ENCODE data around the gene RRP1B. TPM values are rescaled to one million over a fixed set of nuclear protein-coding genes. Genes with fewer than 3 reads are reported as not detected.

The RRP1B gene
- total RNA-seq, 1 donor from 2014 or later = 83.6 TPM

DNA sequence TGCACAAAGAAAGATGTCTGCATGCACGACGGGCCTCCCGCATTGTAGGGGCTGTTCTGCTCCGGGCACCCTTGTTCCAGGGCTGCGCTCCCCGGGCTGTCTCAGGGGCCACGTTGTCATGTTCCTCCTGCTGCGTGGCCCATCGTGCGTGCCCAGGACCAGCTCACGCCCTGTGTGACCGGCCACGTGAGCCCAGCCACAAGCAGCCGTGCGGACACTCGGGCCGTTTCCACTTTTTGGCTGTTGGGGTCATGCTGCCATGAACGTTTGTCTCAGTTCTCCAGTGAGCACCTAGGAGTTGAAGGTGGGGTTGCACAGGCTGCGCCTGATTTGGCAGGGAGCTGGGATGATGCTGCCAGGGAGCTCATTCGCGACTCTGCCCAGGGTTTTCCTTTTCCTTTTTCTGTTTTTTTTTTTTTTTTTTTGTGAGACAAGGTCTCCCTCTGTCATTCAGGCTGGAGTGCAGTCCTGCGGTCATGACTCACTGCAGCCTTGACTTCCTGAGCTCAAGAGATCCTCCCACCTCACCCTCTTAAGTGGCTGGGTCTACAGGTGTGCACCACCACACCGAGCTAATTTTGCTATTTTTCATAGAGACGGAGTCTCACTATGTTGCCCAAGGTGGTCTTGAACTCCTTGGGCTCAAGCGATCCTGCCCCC is 77.0 kb downstream of the RRP1B start:
- peaks cover 31% of the 10 kb centered on the region for H3K4me1 Mint-ChIP-seq
- peaks cover 23% of the 10 kb centered on the region for H3K36me3 Mint-ChIP-seq (ENCODE audit: low read depth)
- no peaks in the 10 kb centered on the region for H3K9me3 Mint-ChIP-seq
- intact Hi-C loops (cut with micrococcal nuclease) = no loop called here
- no peak for DNase-seq
- H3K4me3 Mint-ChIP-seq = no peak overlapping the region
- H3K27me3 Mint-ChIP-seq = no peaks in the 10 kb centered on the region
- H3K27ac Mint-ChIP-seq = peak overlapping the region; percentile 43

DNA sequence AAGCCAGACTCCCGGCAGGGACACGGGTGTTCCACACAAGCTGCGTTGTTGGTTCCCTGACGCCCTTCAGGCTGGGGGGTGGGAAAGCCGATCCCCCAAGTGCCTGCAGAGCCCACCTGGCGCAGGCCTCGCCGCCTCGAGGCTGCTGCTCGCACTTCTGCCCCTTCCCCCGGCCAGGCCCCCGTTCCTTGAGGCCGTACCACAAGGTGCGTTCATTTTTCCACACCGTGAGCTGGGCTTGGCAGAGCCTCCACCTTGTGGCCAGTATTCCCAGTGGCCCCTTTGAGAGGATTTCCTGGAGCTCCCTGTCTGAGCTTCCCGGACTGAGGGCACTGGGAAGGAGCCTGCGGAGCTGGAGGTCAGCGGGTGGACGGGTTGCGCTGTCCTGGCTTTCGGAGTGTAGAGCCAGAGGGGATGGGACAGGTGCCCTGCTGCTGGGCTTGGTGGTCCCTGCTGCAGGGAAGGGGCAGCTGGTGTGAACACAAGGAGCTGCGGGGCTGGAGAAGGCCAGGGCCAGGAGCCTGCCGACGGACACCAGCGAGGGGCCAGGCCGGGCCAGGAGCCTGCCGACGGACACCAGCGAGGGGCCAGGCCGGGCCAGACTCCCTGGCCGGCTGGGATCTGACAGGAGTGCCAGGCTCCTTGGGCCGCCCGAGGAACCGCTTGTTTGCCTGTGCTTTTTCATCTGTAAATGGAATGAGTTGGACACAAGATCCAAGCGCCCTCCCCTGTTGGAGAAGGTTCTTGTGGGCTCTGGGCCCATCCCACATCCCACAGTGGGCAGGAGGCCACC is 78.0 kb downstream of the RRP1B start:
- Mint-ChIP-seq H3K4me1 (peaks cover 24% of the 10 kb centered on the region), H3K9me3 (no peaks in the 10 kb centered on the region), H3K27me3 (no peaks in the 10 kb centered on the region), H3K36me3 (ENCODE audit: low read depth) (peaks cover 18% of the 10 kb centered on the region), H3K27ac (no peak overlapping the region), H3K4me3 (no peak overlapping the region)
- intact Hi-C loops (cut with micrococcal nuclease) = no loop called here
- DNase-seq = no peak

DNA sequence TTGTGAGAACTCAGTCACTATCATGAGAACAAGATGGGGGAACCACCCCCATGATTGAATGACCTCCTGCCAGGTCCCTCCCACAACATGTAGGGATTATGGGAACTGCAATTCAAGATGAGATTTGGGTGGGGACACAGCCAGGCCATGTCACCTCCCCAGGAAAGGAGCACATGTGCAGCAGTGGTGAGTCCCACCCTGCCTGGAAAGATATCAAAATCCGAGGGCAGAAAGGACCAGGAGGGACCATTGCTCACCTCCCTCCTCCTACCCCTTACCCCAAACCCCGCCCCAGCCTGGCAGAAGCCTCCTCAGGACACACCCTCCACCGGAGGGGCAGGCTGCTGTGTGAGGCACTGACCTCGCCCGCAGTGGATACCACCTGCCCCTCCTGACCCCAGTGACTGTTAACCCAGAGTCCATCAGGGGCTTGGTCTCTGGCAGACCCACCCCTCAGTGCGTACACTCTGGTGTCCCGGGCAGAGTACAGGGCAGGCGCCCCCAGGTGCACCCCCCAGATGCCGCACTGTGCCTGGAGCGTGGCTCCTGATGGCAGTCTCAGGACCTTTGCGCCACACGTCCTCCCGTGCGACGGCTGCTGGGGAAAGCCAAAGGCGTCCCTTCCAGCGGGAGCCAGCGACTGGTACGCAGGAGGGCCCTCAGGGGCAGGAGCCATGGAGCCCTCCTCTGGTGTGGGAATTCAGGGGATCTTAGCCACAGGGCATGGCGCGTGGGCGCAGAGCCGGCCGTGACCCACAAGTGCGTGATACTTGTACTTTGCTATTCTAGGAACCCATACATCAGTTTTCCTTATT is 80.5 kb downstream of the RRP1B start:
- DNase-seq = no peak
- Mint-ChIP-seq H3K4me3 (no peak overlapping the region), H3K27ac (no peak overlapping the region), H3K9me3 (no peaks in the 10 kb centered on the region), H3K27me3 (no peaks in the 10 kb centered on the region), H3K36me3 (ENCODE audit: low read depth) (peaks cover 20% of the 10 kb centered on the region), H3K4me1 (peaks cover 12% of the 10 kb centered on the region)
- intact Hi-C loops (cut with micrococcal nuclease) = no loop called here

DNA sequence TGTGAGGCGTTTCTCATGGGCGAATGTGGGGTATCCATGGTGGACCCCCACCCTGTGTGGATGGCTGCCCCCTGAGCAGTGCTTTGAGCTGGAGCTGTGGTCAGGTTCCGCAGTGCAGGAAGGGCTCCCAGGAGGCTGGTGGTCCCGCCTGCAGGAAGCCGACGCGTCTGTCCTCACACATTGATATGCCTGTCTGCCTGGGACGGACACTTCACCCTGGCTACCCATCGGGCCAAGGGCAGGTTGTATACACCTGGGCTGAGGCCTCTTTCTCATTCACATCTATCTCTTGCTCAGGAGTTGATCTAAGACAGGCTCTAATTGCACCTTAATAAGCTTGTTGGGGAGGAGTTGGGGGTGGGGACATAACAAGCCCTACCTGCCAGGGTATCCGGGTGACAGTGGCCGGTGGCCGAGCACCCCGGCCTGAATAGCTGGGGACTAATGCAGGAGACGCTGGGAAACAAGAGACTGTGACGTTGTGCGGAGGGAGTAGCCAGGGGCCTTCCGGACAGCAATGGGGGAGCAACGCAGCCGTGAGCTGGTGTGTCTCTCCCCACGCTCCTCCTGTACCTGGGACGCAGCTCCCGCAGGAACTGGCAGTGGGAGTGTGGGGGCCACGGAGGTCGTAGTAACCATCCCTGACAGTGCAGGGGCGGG is 81.3 kb downstream of the RRP1B start:
- Mint-ChIP-seq H3K27me3 (no peaks in the 10 kb centered on the region), H3K27ac (peak overlapping the region; percentile 37), H3K4me3 (no peak overlapping the region), H3K36me3 (ENCODE audit: low read depth) (peaks cover 23% of the 10 kb centered on the region), H3K4me1 (peaks cover 11% of the 10 kb centered on the region), H3K9me3 (no peaks in the 10 kb centered on the region)
- DNase-seq = no peak
- intact Hi-C loops (cut with micrococcal nuclease) = no loop called here

DNA sequence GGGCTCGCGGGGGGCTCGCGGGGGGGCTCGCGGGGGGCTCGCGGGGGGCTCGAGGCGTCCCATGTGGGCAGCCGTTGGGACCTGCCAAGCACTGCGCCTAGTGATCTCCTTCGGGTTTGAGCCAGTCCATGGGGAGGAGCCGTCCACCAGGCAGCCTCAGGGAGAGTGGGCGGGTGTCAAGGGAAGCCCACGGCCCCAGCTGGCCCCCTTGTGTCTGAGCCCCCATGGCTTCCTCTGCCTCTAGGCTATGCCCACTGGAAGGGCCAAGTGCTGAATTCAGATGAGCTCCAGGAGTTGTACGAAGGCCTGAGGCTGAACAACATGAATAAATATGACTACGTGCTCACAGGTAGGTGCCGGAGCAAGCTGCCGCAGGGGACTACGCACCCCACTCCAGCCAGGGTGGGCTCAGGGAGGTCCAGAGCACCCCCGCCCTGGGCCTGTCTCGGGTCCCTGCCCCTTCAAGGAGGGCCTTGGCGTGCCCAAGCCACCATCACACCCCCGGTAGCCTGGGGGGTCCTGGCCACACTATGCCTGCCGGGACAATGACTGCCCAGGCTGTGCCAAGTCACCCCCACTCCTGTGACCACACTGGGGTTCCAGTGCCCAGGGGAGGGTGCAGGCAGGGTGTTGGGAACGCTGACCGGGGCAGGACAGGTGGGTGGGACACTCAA is 82.2 kb downstream of the RRP1B start:
- H3K4me3 Mint-ChIP-seq = no peak overlapping the region
- intact Hi-C loops (cut with micrococcal nuclease) = no loop called here
- peaks cover 6% of the 10 kb centered on the region for H3K4me1 Mint-ChIP-seq
- H3K36me3 Mint-ChIP-seq (ENCODE audit: low read depth) = peaks cover 21% of the 10 kb centered on the region
- no peaks in the 10 kb centered on the region for H3K9me3 Mint-ChIP-seq
- no peaks in the 10 kb centered on the region for H3K27me3 Mint-ChIP-seq
- H3K27ac Mint-ChIP-seq = no peak overlapping the region
- DNase-seq = no peak

DNA sequence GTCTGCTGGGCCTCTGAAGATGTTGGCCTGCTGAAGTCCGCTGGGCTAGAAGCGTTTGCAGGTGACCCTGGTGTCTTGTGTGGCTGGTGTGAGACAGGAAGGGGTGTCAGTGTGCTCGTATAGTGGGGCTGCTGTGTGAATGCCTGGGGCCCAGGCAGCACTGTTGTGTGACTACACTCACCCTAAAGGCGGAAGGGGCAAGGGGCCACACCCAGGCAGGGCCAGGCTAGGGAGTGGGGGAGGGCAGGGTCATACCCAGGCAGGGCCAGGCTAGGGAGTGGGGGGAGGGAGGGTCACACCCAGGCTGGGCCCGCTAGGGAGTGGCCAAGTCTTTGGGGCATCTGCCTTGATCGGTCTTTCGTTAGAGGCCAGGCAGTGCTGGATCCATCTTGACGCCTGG is 84.6 kb downstream of the RRP1B start:
- intact Hi-C loops (cut with micrococcal nuclease) = no loop called here
- Mint-ChIP-seq H3K4me1 (peaks cover 6% of the 10 kb centered on the region), H3K27ac (peak overlapping the region; percentile 48), H3K4me3 (no peak overlapping the region), H3K27me3 (no peaks in the 10 kb centered on the region), H3K9me3 (no peaks in the 10 kb centered on the region), H3K36me3 (ENCODE audit: low read depth) (peaks cover 25% of the 10 kb centered on the region)
- DNase-seq = no peak

DNA sequence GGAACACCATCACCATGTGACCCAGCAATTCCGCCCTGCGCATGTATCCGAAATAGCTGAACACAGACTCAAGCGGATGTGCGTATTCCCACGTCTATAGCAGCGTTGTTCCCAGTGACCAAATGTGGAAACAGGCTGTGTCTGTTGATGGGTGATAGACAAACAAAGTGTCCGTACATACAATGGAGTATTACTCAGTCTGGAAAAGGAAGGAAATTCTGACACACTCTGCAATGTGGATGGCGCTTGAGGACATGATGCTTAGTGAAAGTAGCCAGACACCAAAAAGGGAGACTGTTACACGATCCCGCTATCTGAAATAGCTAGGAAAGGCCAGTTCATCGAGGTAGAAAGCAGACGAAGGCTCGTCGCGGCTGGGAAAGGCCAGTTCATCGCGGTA is 85.4 kb downstream of the RRP1B start:
- Mint-ChIP-seq H3K9me3 (no peaks in the 10 kb centered on the region), H3K4me1 (peaks cover 5% of the 10 kb centered on the region), H3K4me3 (no peak overlapping the region), H3K27me3 (no peaks in the 10 kb centered on the region), H3K36me3 (ENCODE audit: low read depth) (peaks cover 28% of the 10 kb centered on the region), H3K27ac (no peak overlapping the region)
- DNase-seq = no peak
- intact Hi-C loops (cut with micrococcal nuclease) = no loop called here

Other genes with a start within 250 kb of the RRP1B start
- gene SIK1, start 232.4 kb upstream of the RRP1B start, total RNA-seq = 11.8 and 12.5 TPM in 2 replicates
- gene HSF2BP, start 72 bp upstream of the RRP1B start, total RNA-seq = 1.3 TPM in 2 replicates
- 138 and 152 TPM in 2 replicates for gene PDXK, start 59.6 kb downstream of the RRP1B start, total RNA-seq
- gene CSTB, start 116.7 kb downstream of the RRP1B start, total RNA-seq = 59.2 and 59.5 TPM in 2 replicates
- 94.4 and 99.4 TPM in 2 replicates for gene RRP1, start 130.0 kb downstream of the RRP1B start, total RNA-seq
- gene AGPAT3, start 205.7 kb downstream of the RRP1B start, total RNA-seq = 127 and 130 TPM in 2 replicates